Psoas muscle (tissue), 8 donors: ENCODE data around the gene PPP2CA. TPM values are rescaled to one million over a fixed set of nuclear protein-coding genes. Genes with fewer than 3 reads are reported as not detected.
A peak's percentile ranks its signal among the peaks of the same experiment; 100 is the strongest.

Experiments
- ATAC-seq, 4 donors: fragments of 200-7000 bp; cut with Tn5 transposase; one replicate each; pipeline ENCODE4 v1.9.1; 2020; ENCODE audit warnings: moderate library complexity in 3 of 4, mild to moderate bottlenecking in 2 of 4
- DNase-seq, 2 donors: peaks; one replicate each; pipeline ENCODE4 v3.0.0-alpha.2; 2020
- H3K27ac ChIP-seq: fragments of 200-600 bp; one replicate; pipeline ENCODE4 v1.8.0; 2022
- H3K27me3 ChIP-seq, 3 donors: fragments of 200-600 bp in 1 of 3; one replicate each; pipeline versions ENCODE4 v1.6.1 to v1.8.0; 2013 to 2022; ENCODE audit warnings: low read length in 2 of 3, mild to moderate bottlenecking in 2 of 3, moderate library complexity in 1 of 3; ENCODE audit not compliant: insufficient read depth in 3 of 3
- H3K36me3 ChIP-seq, 2 donors: fragments of 200-600 bp in 1 of 2; one replicate each; pipeline versions ENCODE4 v1.6.1 to v1.8.0; 2013 to 2022; ENCODE audit warnings: low read depth in 1 of 2, mild to moderate bottlenecking in 1 of 2, moderate library complexity in 1 of 2; ENCODE audit not compliant: insufficient read depth in 1 of 2
- H3K4me1 ChIP-seq: fragments of 200-600 bp; one replicate; pipeline ENCODE4 v1.8.0; 2022
- H3K4me3 ChIP-seq: fragments of 200-600 bp; one replicate; pipeline ENCODE4 v1.8.0; 2022; ENCODE audit warnings: mild to moderate bottlenecking
- H3K9me3 ChIP-seq: fragments of 200-600 bp; one replicate; pipeline ENCODE4 v1.8.0; 2022
- WGBS, 3 donors: extraction: QIAGEN DNeasy Blood & Tissue Kit; methylation state at CpG; one replicate each; pipeline versions ENCODE4 v1.1.6 to v1.1.7; 2013; 5-methylcytosine and 5-hydroxymethylcytosine counted together
- intact Hi-C, 2 donors: fragments of 100-400 bp; cut with DNase I; formaldehyde crosslinking; loops; one replicate each; pipeline versions ENCODE4 v1.11.0 to v1.14.2; 2022
- polyA plus RNA-seq, 3 donors: library from polyadenylated mRNA; stranded (reverse); fragments of 200-250 nt; gene quantifications; one replicate each; pipeline ENCODE4 v1.2.3, GENCODE V29; 2013
- total RNA-seq, 4 donors: library from RNA; stranded (reverse); fragmentation: NEBNext Ultra II Directional in 2 of 4; extraction: Animal tissue kit (Norgen Biotek cat#: 25700) in 2 of 4; gene quantifications; one replicate each; pipeline versions ENCODE4 v1.2.1 to v1.2.4, GENCODE V29; 2021 to 2023
- TF ChIP-seq, protein P1 (sequence below): fragments of 200-600 bp; IDR thresholded peaks from one replicate; pipeline ENCODE4 v1.8.0; 2022; ENCODE audit warnings: antibody characterized with exemption
- donor health status: healthy with polysubstance abuse.
- donor health status: DM: no; HTN: no; CAD: no; lungs with moderate emphysema.
- donor health status: Bipolar disorder and iron deficiency.
- donor health status: healthy.
- donor health status: DM: yes; HTN: yes; CAD: no.
- donor health status: DM: no; HTN: no; CAD: no.
- donor health status: DM: no; HTN: no; CAD: no.
- donor health status: DM: yes; HTN: yes; CAD: no.

PPP2CA gene
- total and polyA plus RNA-seq, 7 donors: 53.0 to 140 (median 107) TPM

DNA sequence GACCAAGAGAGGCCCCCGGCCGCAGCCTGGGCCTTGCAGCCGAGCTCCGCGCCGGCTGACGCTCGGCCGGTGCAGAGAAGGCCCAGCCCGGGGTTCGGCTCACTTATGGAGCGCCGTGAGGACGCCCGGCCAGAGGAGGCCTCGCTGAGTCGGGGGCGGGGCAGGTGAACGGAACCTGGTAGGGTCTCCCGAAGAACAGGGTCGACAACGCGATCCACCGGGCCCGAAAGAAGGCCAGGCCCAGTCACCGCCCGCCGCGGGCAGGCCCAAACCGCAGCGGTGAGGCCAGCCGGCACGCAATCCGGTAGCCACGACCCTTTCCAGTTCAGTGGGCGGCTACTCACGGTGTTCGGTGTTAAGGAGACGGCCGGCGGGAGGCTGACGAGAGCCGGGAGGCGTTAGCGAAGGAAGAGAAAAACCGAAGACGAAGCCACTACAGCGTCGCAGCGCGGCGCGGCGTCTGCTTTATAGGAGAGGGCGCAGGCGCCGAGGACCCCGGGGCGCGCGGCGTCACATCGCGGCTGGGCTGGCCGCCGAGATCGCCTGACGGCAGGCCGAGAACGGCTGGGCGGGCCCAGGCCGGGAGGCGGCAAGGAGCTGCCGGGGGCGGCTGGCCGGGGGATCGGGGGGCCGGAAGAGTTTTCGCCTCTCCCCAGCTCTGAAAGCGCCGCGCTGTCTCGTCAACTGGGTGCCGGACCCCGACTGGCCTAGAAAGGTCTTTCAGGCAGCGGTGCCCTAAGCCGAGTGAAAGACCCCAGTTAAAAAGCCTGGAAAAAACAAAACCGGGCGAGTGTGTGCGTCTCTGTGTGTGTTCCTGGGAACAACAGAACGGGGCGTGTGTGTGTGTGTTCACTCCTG, 49.1 kb downstream of the PPP2CA start, which contains the start of gene SKP1:
SKP1 (minus strand) TSS at position 440 of the 858 bp plus-strand sequence. CDS start 2,928 bp downstream, outside the sequence.
- peak within 1 kb of the TSS; percentile 100 for H3K27ac ChIP-seq
- H3K4me1 ChIP-seq: peaks cover 40% of the 10 kb centered on the region
- peaks cover 0 to 20% of the 10 kb centered on the region in 2 donors for H3K36me3 ChIP-seq
- no peaks in the 10 kb centered on the region for H3K9me3 ChIP-seq
- peak within 1 kb of the TSS; percentile 99 for H3K4me3 ChIP-seq
- intact Hi-C loops: no loop called here
- 0 to 1% (median 1%) methylated on average over 80 to 92 of the region's 92 CpGs for WGBS, 3 donors
- TF ChIP-seq, protein P1, sequence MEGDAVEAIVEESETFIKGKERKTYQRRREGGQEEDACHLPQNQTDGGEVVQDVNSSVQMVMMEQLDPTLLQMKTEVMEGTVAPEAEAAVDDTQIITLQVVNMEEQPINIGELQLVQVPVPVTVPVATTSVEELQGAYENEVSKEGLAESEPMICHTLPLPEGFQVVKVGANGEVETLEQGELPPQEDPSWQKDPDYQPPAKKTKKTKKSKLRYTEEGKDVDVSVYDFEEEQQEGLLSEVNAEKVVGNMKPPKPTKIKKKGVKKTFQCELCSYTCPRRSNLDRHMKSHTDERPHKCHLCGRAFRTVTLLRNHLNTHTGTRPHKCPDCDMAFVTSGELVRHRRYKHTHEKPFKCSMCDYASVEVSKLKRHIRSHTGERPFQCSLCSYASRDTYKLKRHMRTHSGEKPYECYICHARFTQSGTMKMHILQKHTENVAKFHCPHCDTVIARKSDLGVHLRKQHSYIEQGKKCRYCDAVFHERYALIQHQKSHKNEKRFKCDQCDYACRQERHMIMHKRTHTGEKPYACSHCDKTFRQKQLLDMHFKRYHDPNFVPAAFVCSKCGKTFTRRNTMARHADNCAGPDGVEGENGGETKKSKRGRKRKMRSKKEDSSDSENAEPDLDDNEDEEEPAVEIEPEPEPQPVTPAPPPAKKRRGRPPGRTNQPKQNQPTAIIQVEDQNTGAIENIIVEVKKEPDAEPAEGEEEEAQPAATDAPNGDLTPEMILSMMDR: no peak
- no peaks in the 10 kb centered on the region for H3K27me3 ChIP-seq
- ATAC-seq (peak; percentile 85 to 92 (median 88)), DNase-seq (peak; percentile 86 to 93)

GRCh38 chr5:134175921-134176510, 49.9 kb downstream of the PPP2CA start:
- TF ChIP-seq, protein P1: no peak
- H3K9me3 ChIP-seq: no peaks in the 10 kb centered on the region
- no peaks in the 10 kb centered on the region for H3K27me3 ChIP-seq
- peaks cover 47% of the 10 kb centered on the region for H3K4me1 ChIP-seq
- ATAC-seq (peak; percentile 28 to 51 (median 38)), DNase-seq (no peak)
- peak overlapping the region; percentile 100 for H3K27ac ChIP-seq
- intact Hi-C loops: no loop called here
- peak overlapping the region; percentile 99 for H3K4me3 ChIP-seq
- H3K36me3 ChIP-seq: peaks cover 0 to 27% of the 10 kb centered on the region in 2 donors
- 0 to 1% (median 1%) methylated on average over 31 of the region's 31 CpGs for WGBS, 3 donors

DNA sequence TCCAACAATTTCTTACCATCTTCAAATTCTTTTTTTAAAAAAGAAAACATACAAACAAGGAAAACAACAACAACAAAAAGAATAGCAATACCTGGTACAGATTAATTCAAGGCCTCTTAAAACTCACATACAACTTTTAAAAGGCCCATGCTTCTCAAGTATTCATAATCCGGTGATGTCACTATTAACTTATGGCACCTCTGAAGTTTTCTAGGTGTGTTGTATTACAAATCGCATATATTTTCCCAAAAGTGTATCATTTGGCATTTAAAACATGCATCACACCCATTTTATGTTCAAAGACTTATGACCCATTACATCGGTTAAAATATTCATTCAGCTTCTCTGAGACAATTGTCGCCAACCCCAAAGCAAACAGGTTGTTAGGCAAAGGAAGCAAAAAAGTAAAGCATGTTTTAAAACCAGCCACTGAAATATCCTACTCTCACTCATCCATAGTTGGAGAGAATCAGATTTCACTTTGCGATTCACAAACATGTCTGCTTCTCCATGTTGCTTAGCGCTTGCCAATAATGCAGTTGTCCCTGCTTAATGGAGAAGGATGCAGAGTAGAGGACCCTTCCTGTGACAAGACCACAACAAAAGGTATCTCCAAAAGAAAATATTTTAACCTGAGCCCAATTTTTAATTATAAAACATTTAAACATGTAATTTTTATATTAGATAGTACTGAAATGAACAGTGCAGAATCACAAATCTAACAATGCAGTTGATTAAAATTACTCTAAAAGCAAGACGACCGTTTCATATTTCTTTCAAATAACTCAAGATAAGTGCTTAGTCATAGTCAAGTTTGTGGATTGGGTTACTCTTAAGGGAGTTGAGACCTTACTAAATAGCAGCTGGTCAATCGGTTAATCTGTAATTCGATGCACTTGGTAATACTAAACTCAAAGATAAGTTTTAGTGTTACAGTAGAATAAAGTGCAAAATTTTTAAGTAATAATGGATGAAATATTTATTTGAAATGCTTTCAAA, 50.7 kb downstream of the PPP2CA start:
- intact Hi-C loops: no loop called here
- ATAC-seq: peak in 1 of 4 donors; percentile 23
- H3K36me3 ChIP-seq: peaks cover 2 to 36% of the 10 kb centered on the region in 2 donors
- TF ChIP-seq, protein P1: no peak
- H3K9me3 ChIP-seq: no peaks in the 10 kb centered on the region
- peak overlapping the region; percentile 99 for H3K4me3 ChIP-seq
- 12 to 18% (median 14%) methylated on average over 10 of the region's 10 CpGs for WGBS, 3 donors
- peak overlapping the region; percentile 100 for H3K27ac ChIP-seq
- no peak for DNase-seq
- H3K27me3 ChIP-seq: no peaks in the 10 kb centered on the region
- H3K4me1 ChIP-seq: peaks cover 56% of the 10 kb centered on the region

- no peak for ATAC-seq
- H3K27ac ChIP-seq: peak overlapping the region; percentile 43
- no peak overlapping the region for H3K4me3 ChIP-seq
- intact Hi-C loops: no loop called here
- no peak for DNase-seq
- no peaks in the 10 kb centered on the region for H3K9me3 ChIP-seq
- 74 to 83% (median 79%) methylated on average over 4 of the region's 4 CpGs for WGBS, 3 donors
- H3K36me3 ChIP-seq: peaks cover 5 to 65% of the 10 kb centered on the region in 2 donors
- TF ChIP-seq, protein P1: no peak
- H3K4me1 ChIP-seq: peaks cover 67% of the 10 kb centered on the region
- H3K27me3 ChIP-seq: no peaks in the 10 kb centered on the region
Observed at GRCh38 chr5:134171972-134172371, 53.9 kb downstream of the PPP2CA start.
